Ecto neural progenitor cell (in vitro differentiated cells): ENCODE data around the gene S100A2.

ENCODE experiments used
- DNase-seq: peaks from one replicate; pipeline ENCODE4 v3.0.0-alpha.2; 2018; ENCODE audit warnings: low spot score

S100A2 gene

DNA sequence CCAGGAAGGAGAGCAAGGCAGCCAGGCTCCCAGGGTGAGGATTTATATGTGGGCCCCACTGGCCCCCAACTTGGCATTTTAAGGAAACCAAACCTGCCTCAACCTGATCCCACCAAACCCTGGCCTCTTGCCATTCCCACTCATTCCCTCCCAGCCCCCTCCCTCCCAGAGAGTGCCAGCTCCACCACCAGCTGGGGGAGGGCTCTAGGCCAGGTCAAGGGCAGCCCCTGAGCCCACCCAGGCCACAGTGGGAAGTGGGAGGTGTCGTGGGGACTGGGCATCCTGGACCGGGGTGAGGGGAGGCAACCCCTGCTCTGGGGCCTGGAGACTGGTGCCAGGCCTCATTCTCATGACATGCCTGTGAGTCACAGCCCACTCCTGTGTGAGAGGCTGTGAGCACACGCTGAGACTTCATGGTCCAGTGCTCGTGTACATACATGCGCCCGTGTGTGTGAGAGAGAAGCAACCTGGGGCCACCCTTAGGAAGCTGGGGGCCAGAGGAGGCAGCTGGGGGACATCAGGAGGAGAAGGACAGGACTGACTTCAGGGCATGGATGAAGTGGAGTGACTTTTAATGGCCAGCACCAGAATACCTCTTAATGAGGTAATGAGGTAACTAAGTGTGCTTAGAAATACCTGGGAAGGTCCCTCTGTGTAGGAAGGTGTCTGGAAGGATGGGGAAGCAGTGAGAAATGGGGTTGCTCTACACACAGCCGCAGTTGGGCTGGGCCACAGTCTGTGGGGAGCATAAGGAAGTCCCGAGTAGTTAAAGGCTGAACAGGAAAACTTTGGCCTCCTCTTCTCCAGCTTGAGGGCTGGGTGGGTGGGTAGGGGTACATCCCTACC is at the start of gene S100A2:
Gene S100A2 (minus strand): TSS at position 316 of the 846 bp plus-strand sequence. CDS start 1,967 bp downstream, outside the sequence.
- peak; percentile 47 for DNase-seq

DNA sequence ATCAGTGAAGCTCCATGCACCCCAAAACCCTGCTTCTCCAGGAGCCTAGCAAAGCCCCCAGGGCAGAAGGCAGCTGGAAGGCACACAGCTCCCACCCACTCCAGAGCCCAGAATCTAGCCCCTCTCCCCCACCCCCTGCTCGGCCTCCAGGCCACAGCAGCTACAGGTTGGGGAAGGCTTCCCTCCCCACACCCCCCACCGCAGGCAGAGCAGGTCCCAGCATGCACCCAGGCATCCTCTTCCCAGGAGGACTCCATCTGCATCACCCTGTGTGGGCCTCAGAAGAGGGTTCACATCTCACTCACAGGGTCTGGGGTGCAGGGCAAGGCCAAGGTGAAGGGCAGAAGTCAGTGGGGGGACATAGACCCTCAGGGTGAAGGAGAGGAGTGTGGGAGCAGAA is 49.8 kb upstream of the S100A2 start:
- no peak for DNase-seq

DNA sequence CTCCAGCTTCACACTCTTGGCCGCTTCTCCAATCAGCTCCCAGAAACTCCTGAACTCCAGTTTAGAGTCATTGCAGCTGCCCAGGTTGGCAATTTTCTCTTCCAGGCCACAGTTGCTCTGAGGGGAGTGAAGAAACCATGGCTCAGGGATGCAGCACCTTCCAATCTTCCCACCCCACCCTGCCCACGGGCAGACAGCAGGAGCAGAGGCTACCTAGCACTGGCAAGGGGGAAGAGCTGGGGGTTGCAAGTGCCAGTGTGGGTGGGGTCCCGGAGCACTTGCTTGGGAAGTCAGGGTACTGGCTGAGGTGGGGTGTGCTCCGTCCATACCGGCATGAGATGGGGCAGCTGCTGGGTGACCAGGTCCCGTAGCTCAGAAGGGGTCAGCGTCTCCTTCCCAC is 49.3 kb upstream of the S100A2 start:
- no peak for DNase-seq

DNA sequence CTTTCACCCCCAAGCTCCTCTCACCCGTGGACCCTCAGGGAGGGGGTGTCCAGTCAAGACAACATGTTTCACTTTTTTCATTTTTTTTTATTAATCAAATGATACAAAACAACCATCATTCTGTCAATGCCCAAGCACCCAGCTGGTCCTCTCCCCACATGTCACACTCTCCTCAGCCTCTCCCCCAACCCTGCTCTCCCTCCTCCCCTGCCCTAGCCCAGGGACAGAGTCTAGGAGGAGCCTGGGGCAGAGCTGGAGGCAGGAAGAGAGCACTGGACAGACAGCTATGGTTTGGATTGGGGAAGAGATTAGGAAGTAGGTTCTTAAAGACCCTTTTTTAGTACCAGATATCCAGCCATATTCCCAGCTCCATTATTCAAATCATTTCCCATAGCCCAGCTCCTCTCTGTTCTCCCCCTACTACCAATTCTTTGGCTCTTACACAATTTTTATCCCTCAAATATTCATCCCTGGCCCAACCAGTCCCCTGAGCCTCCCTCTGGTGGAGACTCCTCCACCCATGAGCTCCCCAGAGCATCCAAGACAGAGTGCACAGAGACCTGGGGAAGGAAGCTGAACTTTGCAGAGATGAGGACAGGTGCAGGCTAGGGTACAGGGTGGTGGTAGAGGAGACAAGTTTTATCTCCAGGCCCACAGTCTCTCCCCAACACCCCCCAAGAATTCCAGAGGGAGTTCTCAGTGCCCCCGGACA is 48.7 kb upstream of the S100A2 start:
- no peak for DNase-seq

DNA sequence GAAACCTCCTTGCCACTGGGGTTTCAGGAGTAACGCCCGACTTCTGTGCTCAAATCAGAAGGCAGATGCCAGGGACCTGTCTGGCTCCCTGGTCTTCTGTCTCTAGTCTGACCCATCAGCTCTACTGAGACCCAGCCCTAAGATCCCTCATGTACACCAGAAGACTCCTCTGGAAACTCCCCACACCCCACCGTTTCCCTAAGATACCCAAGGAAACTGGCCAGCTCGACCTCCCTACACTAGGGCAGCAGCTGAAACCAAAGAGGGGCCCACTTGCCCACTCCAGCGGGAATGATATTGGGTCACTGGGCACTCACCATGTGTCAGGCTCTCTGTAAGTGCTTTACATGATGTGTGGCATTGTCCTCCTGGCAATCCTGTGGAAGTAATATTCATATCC is 47.8 kb upstream of the S100A2 start:
- DNase-seq, result no peak

DNA sequence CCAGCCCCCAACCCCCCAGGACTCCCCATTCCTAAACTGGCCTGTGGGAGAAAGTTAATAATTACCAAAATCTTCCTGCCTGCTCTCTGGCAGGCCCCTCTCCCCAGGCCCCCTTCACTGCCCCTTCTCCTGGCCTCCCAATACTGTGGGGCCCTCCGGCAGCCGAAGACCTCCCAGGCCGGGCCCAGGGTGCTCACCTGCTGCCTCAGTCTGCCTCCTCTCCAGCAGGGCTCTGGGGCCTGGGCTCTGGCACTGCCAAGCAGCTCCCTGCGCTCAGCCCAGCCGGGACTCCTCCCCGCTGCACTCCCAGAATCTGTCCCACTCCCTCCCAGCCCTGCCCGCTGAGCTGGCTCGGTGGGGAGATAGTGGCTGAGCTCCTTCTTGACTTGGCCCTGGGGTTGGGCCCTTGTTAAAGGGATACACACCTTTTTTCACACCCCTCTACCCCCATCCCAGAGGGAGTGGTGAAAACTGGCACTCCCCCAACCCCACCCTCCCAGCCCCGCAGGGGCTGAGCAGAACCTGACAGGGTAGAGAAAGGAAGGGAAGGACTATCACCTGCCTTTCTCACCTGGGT is 47.2 kb upstream of the S100A2 start, which contains the start of gene S100A16:
Gene S100A16 (minus strand): TSS at position 383 of the 577 bp plus-strand sequence. CDS start 4,986 bp downstream, outside the sequence.
- DNase-seq, result peak; percentile 62

DNA sequence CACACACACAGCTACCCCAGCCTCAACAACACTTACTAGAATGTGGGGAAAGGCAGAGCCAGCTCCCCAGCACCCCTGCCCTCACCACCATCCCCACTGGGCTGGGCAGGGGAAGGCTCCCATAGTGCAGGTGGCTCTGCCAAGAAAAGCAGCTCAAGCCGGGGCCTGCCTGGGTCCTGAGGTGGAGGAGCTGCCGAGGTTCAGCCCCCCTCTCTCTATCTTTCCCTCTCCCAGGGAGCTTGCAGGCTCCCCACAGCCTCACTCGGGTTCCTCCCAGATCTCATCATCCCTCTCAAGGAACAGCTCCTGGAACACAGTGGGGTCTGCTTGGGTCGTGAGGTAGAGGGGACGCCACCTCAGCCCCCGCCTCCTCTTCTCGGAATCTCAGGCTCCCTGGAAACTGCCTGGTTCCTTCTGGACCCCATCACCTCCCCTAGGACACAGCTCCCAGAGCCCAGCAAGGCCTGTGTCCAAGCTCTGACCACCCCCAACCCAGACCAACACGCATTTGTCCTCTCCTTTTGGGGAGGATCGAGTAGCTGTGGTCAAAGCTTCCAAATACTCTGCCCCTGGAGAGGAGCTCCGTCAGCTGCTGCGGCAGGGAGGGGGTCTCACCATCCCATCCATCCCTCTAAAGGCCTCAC is 46.6 kb upstream of the S100A2 start:
- DNase-seq, result no peak

DNA sequence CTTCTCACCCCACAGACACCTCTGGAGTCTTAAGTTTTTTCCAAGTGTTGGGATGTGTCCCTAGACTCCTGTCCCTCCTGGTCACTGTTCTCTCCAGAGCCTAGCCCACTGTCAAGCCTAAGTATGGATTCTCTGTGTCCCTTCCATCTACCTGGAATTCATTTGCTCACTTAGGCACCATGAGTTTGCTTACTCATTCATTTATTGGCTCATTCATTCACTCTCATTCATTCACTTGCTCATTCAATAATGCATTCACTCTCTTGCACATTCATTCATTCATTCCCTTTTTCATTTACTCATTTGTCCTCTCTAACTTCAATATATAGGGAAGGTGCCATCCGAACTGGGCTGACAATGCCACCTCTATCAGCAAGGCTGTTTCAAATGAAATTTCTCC is 45.7 kb upstream of the S100A2 start:
- no peak for DNase-seq

DNA sequence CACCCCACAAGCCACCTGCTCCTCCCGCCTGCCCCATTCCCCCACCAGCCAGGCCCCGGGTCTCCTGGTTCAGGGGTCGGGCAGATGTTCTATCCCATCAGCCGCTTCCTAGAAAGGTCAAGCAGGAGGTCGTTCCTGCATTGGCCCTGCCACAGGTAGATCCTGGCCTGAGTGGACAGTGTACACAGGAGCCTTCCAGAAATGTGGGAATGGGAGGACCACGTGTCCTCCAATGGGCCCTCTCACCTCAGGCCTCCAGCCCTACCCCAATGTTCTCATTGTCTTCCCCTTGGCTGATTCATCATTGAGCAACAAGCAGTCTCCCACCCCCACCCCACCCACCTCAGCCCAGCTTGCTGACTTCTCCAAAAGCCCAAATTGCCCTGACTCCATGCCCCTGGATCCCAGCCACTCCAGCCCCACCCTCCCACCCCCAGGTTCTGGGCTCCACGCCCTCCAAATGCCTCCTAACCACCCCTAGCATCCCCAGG is 45.2 kb upstream of the S100A2 start:
- DNase-seq, result no peak

DNA sequence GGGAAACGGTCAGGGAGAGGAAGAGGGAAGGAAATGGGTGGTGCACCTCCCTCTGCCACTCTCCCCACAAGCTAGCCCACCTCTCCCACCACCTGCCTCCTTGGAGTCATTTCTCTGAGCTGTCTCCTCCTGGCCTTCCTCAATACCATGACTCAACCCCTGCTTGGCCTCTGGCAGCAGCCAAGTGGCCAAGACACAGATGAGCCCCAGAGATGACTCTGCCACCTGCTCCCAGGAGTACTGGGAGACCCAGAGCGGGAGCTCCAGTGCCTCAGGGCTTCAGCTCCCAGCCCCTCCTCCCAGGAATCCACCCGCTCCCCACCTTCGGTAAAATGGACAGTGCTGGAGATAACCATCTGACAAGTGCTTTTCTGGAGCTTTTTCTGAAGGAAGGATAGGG is 44.7 kb upstream of the S100A2 start:
- DNase-seq, result no peak

DNA sequence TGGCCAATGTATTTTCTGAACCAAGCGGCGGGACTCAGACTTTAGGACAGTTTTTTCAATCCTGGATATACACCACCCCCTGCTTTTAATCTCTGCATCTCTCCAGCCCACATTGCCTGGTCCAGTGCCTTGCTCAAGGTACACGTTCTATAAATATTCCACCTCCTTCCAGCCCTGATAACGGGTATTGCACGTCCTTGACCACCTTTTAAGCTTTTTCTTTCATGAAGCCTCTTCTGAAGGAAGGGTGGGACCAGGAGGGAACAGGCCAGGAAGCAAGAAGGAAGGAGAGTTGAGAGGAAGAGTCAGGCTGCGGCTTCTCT is 43.9 kb upstream of the S100A2 start:
- DNase-seq, result no peak

DNA sequence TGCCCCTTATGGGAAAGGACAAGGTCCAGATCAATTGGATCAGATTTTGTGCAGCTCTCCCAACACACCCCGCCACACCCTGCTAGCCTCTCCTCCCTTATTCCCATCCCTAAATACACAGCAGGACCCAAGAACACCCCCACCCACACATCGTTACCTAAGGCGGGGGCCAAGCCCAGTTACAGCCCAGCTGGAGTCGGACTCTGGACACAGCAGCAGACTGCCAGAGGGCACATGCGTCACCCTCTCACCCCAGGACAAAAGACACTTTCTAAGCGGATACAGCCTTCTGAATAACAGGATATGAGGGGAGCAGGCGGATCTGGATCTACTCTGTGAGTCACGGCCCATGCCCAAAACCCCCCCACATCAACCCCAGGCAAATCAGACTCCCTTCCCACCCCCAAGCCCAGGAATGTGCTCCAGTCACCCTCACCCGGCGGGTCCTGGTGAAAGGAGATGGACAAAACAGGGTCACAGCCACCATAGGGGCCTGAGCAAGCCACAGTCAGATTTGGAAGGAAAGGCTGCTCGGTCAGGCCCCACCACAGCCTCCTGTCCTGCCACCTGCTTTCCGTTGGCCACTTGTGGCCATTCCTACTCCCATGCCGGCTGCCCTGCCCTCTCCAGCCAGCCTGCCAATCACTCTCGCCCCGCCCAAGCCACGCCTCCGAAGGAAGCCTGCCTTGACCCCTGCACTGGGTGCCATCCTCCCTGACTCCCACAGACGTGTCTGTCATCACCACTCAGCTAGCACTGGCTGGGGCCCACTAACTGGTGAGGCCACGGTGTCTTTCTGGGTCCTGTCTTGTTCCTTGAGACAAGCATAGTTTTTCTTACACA is 43.3 kb upstream of the S100A2 start:
- peak; percentile 83 for DNase-seq

DNA sequence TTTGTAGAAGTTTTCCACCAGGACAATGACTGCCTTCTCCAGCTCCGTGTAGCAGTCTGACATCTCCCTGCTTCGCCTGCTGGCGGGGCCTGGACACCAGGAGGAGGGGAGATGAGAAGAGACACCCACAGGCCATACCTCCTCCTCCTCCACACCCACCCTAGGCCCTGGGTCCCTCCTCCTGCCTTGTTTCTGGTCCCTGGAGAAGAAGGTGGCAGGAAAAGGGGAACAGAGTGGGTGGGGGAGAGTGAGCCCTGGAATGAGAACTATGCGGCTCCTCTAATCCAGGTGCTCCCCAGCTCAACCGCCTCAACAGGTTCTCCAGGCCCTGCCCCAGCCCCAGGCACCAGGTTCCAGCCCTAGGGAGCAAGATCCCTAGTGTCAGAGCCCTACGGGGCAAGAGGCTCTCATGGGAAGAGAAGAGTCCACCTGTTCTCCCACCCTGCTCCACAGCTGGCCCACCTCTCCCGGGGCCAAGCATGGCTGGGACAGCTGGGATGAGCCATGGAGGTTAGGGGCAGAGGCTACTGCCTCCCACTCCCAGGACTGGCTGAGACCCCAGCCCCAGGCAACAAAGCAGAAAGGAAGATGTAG is 42.5 kb upstream of the S100A2 start:
- DNase-seq, result peak; percentile 52

DNA sequence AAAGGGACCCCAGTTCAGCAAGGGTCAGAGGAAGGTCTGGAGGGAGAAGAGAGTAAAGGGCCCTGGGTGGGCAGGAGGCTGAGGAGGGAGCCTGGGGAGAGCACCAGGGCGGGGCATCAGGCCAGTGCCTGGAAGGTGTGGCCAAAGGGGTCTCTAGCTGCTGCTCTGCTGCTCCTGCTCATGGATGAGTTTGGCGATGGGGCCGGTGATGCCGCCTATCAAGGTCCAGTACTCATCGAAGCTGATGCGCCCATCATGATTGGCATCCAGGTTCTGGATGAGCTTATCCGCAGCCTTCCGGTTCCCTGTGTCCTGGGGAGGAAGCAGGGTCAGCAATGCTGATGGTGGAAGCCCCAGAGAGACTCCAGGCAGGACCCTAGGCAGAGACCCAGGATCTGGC is 41.7 kb upstream of the S100A2 start:
- no peak for DNase-seq

DNA sequence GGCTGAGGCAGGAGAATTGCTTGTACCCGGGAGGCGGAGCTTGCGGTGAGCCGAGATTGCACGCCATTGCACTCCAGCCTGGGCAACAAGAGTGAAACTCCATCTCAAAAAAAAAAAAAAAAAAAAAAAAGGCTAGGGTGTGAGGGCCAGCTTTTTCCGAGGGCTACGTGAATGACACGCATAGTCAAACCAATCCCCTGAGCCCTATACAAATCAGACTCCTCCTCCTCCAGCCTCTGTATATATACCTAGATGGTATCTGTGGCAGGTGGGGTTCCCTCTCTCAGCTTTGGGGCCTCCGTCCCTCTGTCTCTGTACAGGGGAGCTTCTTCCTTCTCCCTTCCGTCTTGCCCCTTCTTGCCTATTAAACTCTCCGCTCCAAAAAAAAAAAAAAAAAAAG is 40.5 kb upstream of the S100A2 start:
- no peak for DNase-seq

DNA sequence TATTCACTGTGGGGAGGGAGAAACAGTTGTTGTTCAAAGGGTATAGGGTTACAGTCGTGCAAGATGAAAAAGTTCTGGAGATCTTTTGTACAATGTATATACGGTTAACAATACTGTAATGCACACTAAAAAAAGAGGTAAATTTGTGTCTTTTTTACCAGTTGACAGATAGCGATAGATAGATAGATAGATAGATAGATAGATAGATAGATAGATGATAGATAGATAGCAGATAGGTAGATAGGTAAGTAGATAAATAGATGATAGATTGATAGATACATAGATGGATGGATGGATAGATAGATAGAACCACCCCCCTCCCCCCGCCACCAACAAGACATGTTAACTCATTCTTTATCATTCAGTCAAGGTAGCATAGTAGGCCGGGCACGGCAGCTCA is 37.1 kb upstream of the S100A2 start:
- no peak for DNase-seq

DNA sequence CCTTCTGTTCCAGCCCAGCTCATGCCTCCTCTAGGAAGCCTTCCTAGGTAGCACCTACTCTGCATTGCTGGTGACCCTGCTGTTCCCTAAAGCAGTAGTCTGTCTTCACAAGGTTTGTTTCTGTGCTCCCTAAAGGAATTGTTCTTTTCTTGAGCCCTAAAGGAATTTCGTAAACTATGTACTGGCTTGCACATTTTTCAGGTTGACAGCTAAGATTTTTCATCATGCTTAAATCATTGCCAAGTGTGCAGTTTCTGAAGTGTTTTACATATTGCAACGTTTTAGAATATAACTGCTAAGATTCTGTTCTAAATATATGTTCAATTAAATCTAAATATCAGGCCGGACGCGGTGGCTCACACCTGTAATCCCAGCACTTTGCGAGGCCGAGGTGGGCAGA is 34.2 kb upstream of the S100A2 start:
- DNase-seq, result no peak

DNA sequence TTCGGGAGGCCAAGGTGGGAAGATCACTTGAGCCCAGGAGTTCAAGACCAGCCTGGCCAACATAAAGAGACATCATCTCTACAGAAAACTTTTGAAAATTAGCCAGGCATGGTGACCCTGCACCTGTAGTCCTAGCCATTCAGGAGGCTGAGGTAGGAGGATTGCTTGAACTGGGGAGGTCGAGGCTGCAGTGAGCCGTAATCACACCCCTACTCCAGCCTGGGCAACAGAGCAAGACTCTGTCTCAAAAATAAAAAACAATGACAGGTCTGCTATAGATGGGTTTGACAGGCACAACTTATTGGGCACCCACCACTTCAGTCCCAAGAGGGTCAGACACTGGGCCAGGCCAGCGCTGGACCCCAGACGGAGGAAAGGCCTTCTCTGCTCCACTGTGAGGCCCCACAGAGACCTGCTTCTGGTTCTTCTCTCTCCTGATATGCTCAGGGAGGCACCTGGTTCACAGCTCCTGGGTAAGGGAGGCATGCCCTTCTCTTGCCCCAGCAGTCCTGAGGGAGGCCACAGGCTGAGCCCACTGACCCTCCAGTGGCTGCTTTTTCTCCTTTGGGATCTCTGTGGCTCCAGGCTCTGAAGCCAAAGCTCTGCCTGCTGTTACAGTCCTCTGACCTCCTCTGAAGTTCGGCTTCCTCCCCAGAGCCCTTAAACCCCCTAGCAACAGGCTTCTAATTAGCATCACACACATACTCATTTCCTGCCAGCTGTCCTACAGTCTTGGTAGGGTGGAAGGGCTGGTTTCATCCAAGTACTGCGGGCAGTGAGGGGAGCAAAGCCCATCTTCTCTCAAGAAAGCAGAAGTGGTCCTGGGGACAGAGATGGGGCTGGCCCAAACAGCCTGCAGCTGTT is 32.9 kb upstream of the S100A2 start:
- no peak for DNase-seq

DNA sequence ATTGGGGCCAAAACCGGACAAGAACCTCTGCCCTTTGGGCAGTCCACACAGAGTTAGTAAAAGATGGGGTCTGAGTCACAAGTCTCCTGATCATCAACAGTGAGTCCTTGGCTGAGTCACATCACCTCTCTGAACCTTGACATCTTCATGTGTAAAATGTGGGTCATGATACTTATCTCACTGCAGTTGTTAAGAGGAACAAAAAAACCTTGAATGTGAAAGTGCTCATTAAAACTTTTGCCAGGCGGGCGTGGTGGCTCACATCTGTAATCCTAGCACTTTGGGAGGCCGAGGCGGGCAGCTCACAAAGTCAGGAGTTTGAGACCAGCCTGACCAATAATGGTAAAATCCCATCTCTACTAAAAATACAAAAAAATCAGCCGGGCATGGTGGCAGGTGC is 31.6 kb upstream of the S100A2 start:
- no peak for DNase-seq

DNA sequence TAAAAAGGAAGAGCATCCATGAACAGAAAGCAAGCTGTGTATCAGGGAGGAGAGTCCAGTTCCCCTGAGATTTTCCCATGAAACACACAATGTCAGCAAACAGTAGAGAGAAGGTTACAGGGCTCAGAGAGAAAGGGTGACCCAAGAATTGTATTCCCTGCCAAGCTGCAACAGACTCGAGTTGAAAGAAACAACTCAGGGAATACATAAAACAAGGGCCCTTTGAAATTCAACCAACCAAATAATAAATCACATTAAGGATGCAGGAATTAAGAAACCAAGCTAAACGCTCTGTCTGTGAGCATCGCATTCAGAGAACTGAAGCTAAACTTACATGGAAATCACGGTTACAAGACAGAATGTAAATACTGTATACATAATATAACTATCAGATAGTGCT is 27.1 kb upstream of the S100A2 start:
- DNase-seq, result no peak
